HG03457 (cell line): ENCODE measurements around the gene ETV2.

Experiments used
- ATAC-seq: cut with Tn5 transposase; IDR thresholded peaks from one replicate; pipeline ENCODE4 v1.9.1; 2021; ENCODE audit warnings: moderate number of reproducible peaks; ENCODE audit not compliant: unreplicated experiment

ETV2 gene

GRCh38 chr19:35623327-35624010 lies 18.1 kb upstream of the ETV2 start:
- no peak for ATAC-seq

- peak; percentile 4 for ATAC-seq
Observed at GRCh38 chr19:35628264-35628564, 13.3 kb upstream of the ETV2 start.

GRCh38 chr19:35628565-35629331 lies 12.8 kb upstream of the ETV2 start, which contains the start of gene RBM42:
TSS of gene RBM42 (plus strand) at chr19:35629036. CDS start at chr19:35629154, 118 bp downstream.
- ATAC-seq, result peak; percentile 82

- ATAC-seq, result peak; percentile 3
Observed at GRCh38 chr19:35629332-35629633, 12.3 kb upstream of the ETV2 start.

- no peak for ATAC-seq
Observed at GRCh38 chr19:35633727-35634440, 7.7 kb upstream of the ETV2 start.

- no peak for ATAC-seq
Observed at GRCh38 chr19:35636651-35637050, 4.9 kb upstream of the ETV2 start.

- ATAC-seq, result no peak
Observed at GRCh38 chr19:35637165-35637564, 4.4 kb upstream of the ETV2 start.

- no peak for ATAC-seq
Observed at GRCh38 chr19:35639321-35639639, 2.3 kb upstream of the ETV2 start.

GRCh38 chr19:35639863-35640262 lies 1.7 kb upstream of the ETV2 start:
- no peak for ATAC-seq

- no peak for ATAC-seq
Observed at GRCh38 chr19:35642312-35642711, 767 bp downstream of the ETV2 start.

- ATAC-seq, result no peak
Observed at GRCh38 chr19:35642798-35643254, 1.3 kb downstream of the ETV2 start.

GRCh38 chr19:35643255-35644205 lies 2.0 kb downstream of the ETV2 start:
- ATAC-seq, result no peak

- peak; percentile 46 for ATAC-seq
Observed at GRCh38 chr19:35644206-35644986, 2.9 kb downstream of the ETV2 start.

GRCh38 chr19:35644987-35645679 lies 3.6 kb downstream of the ETV2 start:
- no peak for ATAC-seq

- no peak for ATAC-seq
Observed at GRCh38 chr19:35645680-35646511, 4.4 kb downstream of the ETV2 start.

GRCh38 chr19:35648017-35648961 lies 6.7 kb downstream of the ETV2 start, which contains the start of gene COX6B1:
TSS of gene COX6B1 (plus strand) at chr19:35648323. CDS start at chr19:35651244, 2,921 bp downstream.
- peak; percentile 45 for ATAC-seq

- ATAC-seq, result no peak
Observed at GRCh38 chr19:35650581-35650980, 9.0 kb downstream of the ETV2 start.
